GM21528 (cell line): ENCODE results near the gene CFDP1.
A peak's percentile ranks its signal among the peaks of the same experiment; 100 is the strongest.

Experiments used
- ATAC-seq: cut with Tn5 transposase; IDR thresholded peaks from one replicate; pipeline ENCODE4 v1.9.1; 2021; ENCODE audit warnings: mild to moderate bottlenecking, moderate library complexity; ENCODE audit not compliant: unreplicated experiment, low FRiP score

CFDP1 gene

DNA sequence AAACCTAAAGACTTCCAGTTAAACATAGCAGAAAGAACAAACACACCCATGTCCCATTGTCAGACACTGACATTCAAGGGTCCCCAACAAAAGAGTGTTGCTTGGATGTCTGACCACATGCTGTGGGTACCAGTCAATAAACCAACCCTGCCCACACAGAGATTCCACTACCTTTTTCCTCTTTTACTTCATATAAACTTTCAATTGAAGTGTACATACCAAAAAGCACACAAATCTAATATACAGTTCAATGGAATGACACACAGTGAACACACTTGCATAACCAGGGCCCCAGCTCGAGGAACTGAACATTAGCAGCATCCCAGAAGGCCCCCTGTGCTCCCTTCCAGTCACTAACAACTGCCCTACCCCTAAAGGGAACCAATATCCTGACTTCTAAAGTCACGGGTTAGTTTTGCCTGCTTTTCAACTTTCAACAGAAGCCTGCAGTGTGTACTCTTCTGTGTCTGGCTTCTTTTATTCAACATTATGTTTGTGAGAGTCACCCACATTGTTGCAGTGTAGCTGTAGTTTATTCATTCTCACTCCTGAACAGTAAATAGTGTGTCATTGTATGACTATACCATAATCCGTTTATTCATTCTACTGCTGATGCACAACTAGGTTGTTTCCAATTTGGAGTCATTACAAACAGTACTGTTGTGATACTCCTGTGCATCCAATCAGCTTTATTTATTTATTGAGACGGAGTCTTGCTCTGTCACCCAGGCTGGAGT, 18.0 kb downstream of the CFDP1 start:
- ATAC-seq = no peak

DNA sequence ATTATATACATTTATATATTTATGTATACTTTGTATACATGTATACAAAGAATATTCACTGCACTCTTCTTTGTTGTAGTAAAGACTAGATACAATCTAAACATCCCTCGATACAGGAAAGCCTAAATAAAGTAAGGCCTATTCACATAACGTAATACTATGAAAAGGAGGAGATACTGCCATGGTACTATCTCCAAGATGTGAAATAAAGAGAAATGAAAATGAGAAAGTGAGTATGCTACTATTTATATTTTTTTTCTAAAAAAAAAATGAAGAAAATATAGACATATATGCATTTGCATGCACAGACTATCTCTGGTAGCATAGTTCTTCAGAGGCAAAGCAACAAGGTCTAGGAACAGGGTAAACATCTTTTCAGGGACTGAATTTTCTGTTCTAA, 19.4 kb downstream of the CFDP1 start:
- no peak for ATAC-seq

DNA sequence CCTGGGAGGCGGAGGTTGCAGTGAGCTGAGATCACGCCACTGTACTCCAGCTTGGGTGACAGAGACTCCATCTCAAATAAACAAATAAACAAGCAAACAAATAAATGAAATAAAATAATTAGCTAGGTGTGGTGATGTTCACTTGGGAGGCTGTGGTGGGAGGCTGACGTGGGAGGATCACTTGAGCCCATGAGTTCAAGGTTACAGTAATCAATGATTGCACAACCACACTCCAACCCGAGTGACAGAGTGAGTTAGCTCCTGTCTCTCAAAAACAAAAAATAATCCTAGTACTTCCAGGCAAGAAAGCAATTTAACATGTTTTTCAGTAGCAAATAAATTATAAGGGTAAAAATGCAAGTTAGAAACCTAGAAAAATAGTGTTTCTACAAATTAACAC, 26.4 kb downstream of the CFDP1 start:
- ATAC-seq = no peak

DNA sequence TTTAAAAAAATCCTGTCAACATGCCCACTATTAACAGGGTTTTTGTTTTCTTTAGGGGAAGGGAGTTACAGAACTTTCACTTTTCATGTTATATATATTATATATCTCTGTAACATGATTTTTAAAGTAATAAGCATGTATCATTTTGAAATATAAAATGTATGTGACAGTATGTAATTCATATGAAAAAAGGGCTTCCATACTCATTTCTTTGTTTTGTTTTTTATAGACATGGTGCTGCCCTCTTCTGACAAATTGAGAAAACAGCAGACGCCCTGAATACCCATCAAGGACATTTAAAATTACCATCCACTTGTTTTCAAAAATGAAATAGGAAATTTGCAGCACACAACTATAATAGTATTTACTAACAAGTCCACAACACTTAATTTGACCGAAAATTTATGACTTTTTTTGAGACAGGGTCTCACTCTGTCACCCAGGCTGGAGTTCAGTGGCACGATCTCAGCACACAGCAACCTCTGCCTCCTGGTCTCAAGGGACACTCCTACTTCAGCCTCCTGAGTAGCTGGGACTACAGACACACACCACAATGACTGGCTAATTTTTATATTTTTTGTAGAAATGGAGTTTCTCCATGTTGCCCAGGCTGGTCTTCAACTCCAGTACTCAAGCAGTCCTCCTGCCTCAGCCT, 30.4 kb downstream of the CFDP1 start:
- ATAC-seq = no peak

DNA sequence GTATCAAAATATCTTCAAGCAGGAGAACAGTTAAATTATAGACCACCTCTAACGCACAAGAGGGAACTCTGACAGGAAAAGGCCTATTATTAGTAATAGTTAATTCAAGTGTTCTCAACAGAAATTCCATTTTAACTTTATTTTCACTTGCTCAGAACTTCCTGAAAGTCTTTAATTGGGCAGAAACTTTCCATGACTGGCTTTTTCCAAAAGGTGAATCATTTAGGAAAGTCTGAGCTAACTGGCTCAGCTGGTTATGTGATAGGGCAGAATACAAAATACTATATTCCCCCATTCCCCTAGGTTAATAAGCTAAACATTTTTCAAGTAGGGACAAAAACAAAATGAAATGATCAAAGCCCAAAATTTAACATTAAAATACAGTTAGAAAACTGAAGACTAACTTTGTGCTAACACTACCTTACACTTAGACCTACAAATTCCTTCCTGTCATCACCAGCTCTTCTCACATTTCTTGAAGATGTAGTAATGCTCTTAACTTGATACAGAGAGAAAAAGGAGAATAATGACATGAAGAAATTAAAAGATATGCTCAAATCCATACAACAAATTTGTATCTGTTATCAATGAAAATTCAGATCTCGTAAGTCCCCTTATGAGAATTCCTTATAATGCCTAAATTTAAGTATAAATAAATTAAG, 31.0 kb downstream of the CFDP1 start:
- no peak for ATAC-seq

DNA sequence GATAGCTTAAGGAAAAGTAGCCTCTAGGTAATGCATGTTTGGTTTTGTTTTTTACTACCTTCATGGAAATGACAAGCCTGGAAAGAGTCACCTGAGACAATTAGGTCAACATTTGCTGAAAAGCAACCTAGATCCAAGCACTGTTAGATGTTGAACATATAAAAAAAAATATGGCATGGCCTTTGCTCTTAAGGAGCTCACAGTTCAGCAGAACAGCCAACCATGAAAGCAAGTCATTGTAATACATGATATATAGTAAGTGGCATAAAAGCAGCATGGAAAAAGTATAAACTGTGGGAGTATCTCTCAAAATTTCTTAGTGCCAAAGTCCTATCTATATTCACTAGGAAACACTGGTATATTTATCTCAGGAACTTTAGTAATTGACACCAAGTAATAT, 31.6 kb downstream of the CFDP1 start:
- no peak for ATAC-seq

DNA sequence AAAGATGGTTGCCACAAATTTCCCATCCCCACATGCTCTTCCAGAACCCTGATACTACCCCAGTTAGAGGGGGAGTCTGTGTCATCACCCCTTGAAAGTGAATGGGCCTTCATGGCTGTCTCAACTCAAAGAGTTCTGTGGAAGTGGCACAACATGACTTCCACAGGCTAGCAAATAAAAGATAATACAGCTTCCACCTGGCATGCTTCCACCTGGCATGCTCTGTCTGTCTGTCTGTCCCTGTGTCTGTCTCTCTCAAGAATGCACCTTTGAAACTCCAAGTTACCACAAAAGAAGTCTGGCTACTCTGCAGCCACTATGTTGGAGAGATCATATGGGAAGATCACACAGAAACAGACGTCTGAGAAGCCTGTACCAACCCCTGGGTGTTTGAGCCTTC, 35.0 kb downstream of the CFDP1 start:
- ATAC-seq = no peak

DNA sequence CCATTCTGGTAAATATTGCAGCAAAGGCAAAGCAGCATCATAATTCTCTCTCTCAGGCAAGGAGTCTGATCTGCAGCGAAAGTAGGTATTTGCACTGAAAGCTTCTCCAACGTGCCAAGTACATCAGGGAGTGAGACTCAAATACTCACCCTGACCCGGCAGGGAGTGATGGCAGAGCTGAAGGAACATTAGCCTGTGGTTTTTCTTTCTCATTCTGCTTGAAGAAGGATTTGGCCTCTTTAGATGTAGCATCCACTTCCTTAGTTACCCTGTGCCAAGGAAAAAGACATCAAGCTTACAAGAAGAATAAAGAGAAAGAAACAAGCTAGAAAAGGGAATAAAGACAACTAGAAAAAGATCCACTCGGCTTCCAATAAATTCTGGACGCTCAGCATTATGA, 38.4 kb downstream of the CFDP1 start:
- ATAC-seq = no peak

DNA sequence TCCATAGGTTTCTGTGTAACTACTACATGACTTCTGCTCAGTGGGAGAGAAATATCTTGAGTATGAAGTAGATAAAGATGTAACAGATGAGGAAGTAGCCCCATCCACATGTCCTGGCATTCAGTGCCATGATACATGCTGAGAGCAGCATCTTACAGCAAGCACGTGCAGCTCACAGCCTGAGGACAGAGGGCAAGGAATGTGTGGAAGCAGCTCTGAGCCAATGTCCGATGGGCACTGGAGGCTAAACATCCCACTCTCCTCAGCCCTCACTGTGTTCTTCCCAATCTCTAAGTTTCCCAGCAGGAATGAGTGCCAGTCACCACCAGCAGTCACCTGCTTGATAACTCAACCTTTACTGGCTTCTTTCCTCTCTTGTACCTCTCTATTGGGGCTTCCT, 40.4 kb downstream of the CFDP1 start:
- no peak for ATAC-seq

DNA sequence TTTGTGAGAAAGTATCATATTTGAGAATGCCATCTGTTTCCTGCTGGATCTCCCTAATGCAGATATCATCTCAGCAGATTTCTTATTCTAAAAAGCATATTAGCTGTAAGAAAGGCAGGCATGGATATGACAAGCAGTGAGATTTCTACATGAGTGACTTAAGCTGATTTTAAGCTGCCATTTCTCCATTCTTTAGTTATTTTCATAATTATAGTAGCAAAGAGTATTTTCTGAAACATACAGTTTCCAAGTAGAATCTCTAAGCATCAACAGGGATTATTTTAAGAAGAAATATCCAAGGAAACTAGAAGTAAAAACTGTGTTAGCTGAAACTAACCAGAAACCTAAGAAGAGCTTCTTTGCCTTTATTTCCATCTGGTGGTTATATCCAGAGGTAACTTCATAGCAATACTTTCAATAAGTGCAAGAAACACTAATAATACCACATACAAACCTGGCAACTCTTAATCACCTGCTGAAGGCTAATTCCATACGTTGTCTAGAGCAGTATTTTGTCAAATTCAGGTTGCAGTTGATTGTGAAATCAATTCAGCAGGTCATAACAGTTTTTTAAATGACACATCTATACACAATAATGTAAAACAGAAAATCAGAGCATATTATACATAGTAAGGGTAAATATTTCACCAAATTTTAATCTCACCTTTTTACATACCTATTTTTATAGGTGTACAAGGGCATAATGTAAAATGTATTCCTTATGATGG, 42.2 kb downstream of the CFDP1 start:
- no peak for ATAC-seq

DNA sequence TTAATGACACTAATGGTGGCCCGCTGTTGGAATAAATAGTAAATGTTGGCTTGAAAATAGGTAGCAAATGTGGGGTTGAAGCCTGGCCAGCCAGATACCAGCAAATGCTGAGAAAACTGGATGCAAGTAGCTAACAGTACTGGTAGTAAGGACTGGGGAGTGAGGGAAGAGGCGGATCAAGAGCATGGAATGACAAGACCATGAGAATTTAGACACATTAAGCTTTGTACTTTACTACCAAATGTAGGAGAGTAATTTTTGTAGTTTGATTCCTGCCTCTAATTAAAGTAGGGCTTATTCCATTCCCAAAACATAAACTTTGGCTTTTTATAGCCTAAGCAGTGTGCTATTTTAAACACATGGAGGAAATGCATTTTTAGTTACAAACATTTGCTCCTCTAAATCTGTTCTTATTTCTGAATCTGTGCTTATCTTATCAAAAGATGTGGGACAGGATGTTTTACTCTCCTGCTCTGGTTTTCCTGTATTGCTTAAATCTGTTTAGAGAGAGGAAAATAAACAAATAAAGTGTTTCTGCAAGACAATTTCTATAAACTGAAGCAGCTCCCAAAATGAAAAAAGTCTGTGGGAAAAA, 44.1 kb downstream of the CFDP1 start:
- ATAC-seq = no peak

DNA sequence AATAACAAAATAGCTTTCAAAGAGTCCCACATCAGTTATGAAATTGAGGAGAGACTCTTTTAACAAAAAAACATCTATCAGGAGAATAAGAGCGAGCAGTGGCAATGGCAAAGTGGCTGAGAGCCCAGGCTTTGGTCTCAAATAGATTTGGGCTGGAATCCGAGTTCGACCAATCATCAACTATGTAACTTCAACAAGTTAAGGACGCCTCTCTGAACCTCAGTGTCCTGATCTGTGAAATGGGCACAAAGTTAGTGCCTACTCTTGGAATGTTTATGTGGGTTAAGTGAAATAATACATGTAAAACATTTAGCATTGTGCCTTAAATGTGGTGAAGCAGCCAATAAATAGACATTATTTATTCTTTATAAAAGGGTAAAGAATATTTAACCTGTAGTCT, 45.4 kb downstream of the CFDP1 start:
- no peak for ATAC-seq

DNA sequence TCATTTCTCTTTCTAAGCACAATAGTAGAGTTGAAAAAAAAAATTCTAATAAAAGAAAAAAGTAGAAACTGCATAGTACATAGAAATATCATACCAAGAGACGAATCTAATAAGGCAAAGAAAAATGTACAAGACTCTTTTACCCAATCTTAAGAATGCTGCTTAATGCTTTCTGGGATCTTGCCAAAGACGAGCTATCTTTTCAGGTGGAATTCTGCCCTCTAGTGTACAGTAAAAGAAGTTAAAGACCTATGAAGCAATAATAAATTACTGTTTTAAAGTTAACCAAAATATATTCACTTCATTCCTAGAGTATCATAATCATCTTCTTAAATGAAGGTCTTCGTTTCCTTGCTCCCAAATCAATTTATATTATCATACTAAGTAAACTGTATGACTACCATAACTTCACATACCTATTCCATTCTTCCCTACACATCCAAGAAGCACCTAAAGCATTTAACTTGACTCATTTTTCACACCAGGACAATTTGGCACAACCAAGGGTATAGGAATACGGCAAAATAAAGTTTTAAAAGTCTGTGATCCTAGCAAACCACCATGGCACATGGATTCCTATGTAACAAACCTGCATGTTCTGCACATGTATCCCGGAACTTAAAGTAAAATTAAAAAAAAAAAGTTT, 47.7 kb downstream of the CFDP1 start:
- no peak for ATAC-seq

DNA sequence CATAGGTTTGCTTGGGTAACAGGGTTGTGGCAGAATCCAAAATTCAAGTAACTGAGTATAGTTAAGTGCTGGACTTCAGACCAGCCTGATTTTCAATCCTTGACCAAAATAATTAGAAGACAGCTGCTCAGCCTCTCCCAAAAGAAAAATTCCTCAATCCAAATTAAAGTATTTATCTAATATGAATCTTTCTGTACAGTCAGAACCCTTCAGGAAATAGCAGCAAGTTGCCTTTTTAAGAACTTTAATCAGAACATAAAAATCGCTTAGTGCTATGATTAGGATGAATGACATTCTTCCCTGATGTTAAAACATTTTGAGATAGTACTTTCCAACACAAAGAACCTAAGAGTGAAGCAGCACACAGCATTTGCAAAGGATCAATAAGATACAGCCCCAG, 50.2 kb downstream of the CFDP1 start:
- no peak for ATAC-seq

DNA sequence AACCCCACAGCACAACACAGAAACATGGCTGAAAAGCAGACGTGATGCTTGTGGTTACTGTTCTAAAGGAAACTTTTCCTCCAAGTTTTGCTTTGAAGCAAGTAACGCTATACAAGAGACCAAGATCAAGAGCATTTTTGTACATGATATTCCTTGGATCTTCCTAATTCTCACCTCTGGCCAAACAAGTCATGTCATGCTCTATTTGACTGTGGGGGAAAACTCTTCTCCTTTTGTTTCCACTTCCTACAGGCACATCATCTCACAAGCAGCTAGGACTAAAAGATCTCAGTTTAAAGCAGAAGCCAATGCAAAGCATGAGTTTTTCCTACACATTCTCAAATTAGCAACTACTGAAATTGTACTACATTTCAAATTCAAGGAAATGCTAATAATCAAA, 50.7 kb downstream of the CFDP1 start:
- no peak for ATAC-seq

DNA sequence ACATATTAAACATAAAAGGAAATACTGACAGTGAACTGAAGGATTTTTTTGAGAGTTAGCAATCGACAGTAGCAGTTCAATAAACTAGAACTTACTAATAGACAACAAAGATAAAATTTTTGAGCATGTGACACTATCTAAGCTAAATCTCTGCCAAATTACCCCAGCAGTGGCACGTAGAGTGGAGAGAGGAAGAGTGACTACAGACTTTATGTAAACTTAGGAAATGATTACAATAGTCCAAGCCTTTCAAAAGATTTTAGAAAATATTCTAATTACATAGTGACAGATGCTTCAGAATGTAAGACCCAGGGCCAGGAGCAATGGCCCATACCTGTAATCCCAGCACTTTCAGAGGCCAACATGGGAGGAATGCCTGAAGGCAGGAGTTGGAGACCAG, 52.4 kb downstream of the CFDP1 start:
- ATAC-seq = no peak

DNA sequence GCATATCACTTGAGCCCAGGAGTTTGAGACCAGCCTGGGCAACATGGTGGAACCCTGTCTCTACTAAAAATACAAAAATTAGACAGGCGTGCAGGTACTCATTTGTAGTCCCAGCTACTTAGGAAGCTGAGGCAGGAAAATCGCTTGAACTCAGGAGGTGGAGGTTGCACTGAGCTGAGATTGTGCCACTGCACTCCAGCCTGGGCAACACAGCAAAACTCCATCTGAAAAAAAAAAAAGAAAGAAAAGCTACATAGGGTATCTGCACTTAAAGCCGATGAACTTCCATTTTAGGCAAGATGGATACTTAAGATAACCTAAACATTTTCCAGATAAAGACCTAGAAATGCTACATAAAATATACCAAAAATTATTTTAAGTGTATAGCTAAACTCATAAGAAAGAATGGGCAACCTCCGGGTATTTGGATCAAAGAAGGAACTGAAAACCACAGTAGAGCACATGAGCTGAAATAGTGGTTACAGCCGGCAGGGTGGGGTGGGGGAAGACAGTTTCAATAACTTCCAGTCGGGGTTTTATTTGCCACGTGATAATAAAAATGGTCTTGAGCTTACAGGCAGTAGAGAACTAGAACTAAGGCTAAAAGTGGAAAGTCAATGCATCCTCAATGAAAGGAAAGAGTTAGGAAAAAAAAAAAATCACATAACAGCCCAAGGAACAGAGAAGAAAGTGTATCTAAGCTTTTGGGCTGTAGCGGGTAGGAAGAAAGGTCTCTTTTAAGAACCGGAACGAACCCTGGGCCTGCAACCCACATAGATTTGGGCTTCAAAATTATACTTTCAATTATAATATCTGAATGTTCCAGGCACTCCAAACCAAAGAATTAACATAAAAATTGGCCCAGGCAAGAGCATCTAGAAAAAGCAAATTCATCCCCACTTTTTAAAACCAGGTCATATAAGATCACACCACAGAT, 53.1 kb downstream of the CFDP1 start:
- peak; percentile 84 for ATAC-seq

DNA sequence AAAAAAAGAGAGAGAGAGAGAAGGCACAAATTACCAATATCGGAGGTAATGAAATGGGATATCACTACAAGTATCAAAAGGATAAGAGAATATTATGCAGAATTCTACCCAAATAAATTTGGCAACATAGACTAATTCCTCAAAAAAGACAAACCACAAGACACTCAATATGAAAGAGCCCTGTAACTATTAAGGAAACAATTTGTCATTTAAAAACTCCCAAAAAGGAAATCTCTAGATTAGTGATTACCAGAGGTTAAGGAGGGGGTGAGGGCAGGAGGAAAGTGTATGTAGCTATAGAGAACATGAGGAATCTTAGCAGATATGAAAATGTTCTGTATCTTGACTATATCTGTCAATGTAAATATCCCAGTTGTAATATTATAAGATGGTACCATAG, 54.0 kb downstream of the CFDP1 start:
- ATAC-seq = peak; percentile 47

DNA sequence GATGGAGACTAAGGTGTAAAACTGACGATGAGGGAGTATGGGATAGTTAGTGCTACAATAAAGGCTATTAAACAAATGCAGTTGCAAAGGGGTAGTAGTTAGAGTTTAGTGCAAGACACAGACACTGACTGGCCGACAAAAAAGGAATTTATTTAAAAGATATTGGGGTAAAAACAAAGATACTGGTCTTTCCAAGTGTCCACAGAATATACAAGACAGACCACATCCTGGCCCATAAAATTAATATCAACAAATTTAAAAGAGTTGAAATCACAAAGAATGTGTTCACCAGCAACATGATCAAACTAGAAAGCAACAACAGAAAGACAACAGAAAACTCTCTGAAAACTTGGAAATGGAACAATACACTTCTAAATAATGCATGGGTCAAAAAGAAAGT, 54.7 kb downstream of the CFDP1 start:
- no peak for ATAC-seq
